B cell (primary cell): ENCODE measurements around the gene PDCD11. TPM values are rescaled to one million over a fixed set of nuclear protein-coding genes. Genes with fewer than 3 reads are reported as not detected.

Experiments used
- ATAC-seq: fragments of 200-7000 bp; cut with Tn5 transposase; one replicate; pipeline ENCODE4 v1.10.0; 2021; ENCODE audit warnings: low read depth, mild to moderate bottlenecking, moderate number of reproducible peaks, moderate library complexity
- CTCF ChIA-PET: fragments of 350-600 bp; sonication (Branson Sonifier 250); formaldehyde crosslinking; loops from one replicate; lab custom pipeline; 2021; ENCODE audit warnings: antibody characterized with exemption, inconsistent platforms; lab: Charles Lee
- POLR2A ChIA-PET: fragments of 350-600 bp; sonication (Branson Sonifier 250); formaldehyde crosslinking; loops from one replicate; lab custom pipeline; 2021; ENCODE audit warnings: antibody characterized with exemption; lab: Charles Lee
- DNase-seq: peaks from one replicate; pipeline ENCODE4 v3.0.0; 2013
- H2AFZ ChIP-seq: 2 replicates; pipeline ENCODE4 v1.6.1; 2012; ENCODE audit warnings: mild to moderate bottlenecking, low read depth, low read length; ENCODE audit not compliant: insufficient read depth, poor library complexity, severe bottlenecking
- H3K27ac ChIP-seq, 2 donors: 1 replicate in 1 of 2; 2 replicates in 1 of 2; pipeline ENCODE4 v1.5.1; 2012 to 2013; ENCODE audit warnings: low read length in 2 of 2, mild to moderate bottlenecking in 2 of 2, moderate library complexity in 1 of 2
- H3K27me3 ChIP-seq, 4 experiments: fragments of 200-600 bp in 1 of 4; sonication (generic) in 1 of 4; replicated peaks in 1 of 4; 1 replicate in 2 of 4; 2 replicates in 2 of 4; pipeline versions ENCODE4 v1.6.1 to v1.7.0; 2013 to 2016; ENCODE audit warnings: low read length in 3 of 4, mild to moderate bottlenecking in 2 of 4, mixed read lengths in 1 of 4, moderate library complexity in 1 of 4; ENCODE audit not compliant: insufficient read depth in 4 of 4, control insufficient read depth in 3 of 4; ENCODE audit errors: control extremely low read depth in 1 of 4
- H3K36me3 ChIP-seq, 2 experiments: replicated peaks in 1 of 2; 1 replicate in 1 of 2; 2 replicates in 1 of 2; pipeline versions ENCODE4 v1.6.1 to v1.7.1; 2013; ENCODE audit warnings: low read length in 1 of 2; ENCODE audit not compliant: insufficient read depth in 2 of 2, control insufficient read depth in 1 of 2; ENCODE audit errors: control extremely low read depth in 1 of 2, extremely low read depth in 1 of 2
- H3K4me1 ChIP-seq, 2 donors: fragments of 200-600 bp in 1 of 2; sonication (generic) in 1 of 2; 1 replicate in 1 of 2; 2 replicates in 1 of 2; pipeline versions ENCODE4 v1.5.1 to v1.6.1; 2013 to 2017; ENCODE audit warnings: low read length in 2 of 2; ENCODE audit not compliant: control insufficient read depth in 2 of 2, insufficient read depth in 2 of 2
- H3K4me2 ChIP-seq: replicated peaks from 2 replicates; pipeline ENCODE3; 2012; ENCODE audit warnings: mild to moderate bottlenecking, low read depth, low read length; ENCODE audit not compliant: poor library complexity, severe bottlenecking
- H3K4me3 ChIP-seq, 5 experiments: fragments of 200-600 bp in 1 of 5; sonication (generic) in 1 of 5; 1 replicate in 3 of 5; 2 replicates in 2 of 5; pipeline versions ENCODE4 v1.5.1 to v1.7.0; 2011 to 2016; ENCODE audit warnings: low read length in 4 of 5, mild to moderate bottlenecking in 4 of 5, low read depth in 2 of 5, control low read depth in 1 of 5, moderate library complexity in 1 of 5; ENCODE audit not compliant: insufficient read depth in 1 of 5; ENCODE audit errors: control extremely low read depth in 1 of 5, extremely low read depth in 1 of 5
- H3K79me2 ChIP-seq: fragments of 200-600 bp; sonication (generic); one replicate; pipeline ENCODE4 v1.6.0; 2016; ENCODE audit warnings: low read length; ENCODE audit not compliant: control insufficient read depth, insufficient read depth
- H3K9ac ChIP-seq: fragments of 200-600 bp; sonication (generic); 2 replicates; pipeline ENCODE4 v1.6.1; 2017; ENCODE audit warnings: mild to moderate bottlenecking, low read length, moderate library complexity
- H3K9me3 ChIP-seq, 3 donors: one replicate each; pipeline versions ENCODE4 v1.6.1 to v1.7.1; 2013; ENCODE audit warnings: low read length in 2 of 3; ENCODE audit not compliant: control insufficient read depth in 2 of 3, insufficient read depth in 1 of 3; ENCODE audit errors: control extremely low read depth in 1 of 3
- H4K20me1 ChIP-seq: 2 replicates; pipeline ENCODE4 v1.6.0; 2012; ENCODE audit warnings: mild to moderate bottlenecking, low read length; ENCODE audit not compliant: insufficient read depth, control insufficient read depth, poor library complexity, severe bottlenecking
- H3K27ac Mint-ChIP-seq: one replicate; pipeline ENCODE4 v1.8.0; 2021; ENCODE audit warnings: mixed read lengths
- H3K27me3 Mint-ChIP-seq: one replicate; pipeline ENCODE4 v1.8.0; 2021; ENCODE audit warnings: mixed read lengths
- H3K4me1 Mint-ChIP-seq: one replicate; pipeline ENCODE4 v1.8.0; 2021; ENCODE audit warnings: mixed read lengths
- H3K4me3 Mint-ChIP-seq: one replicate; pipeline ENCODE4 v1.8.0; 2021; ENCODE audit warnings: mixed read lengths
- H3K9me3 Mint-ChIP-seq: one replicate; pipeline ENCODE4 v1.8.0; 2022; ENCODE audit warnings: mixed read lengths; ENCODE audit not compliant: insufficient read depth
- CTCF ChIP-seq: fragments of 200-600 bp; IDR thresholded peaks from one replicate; pipeline ENCODE4 v1.8.0; 2022; ENCODE audit warnings: antibody characterized with exemption, mild to moderate bottlenecking
- EZH2 ChIP-seq: IDR thresholded peaks from 2 replicates; pipeline ENCODE4 v1.6.1; 2012; ENCODE audit warnings: borderline replicate concordance, low read depth, mild to moderate bottlenecking, moderate library complexity, low read length; ENCODE audit not compliant: insufficient read depth, poor library complexity, severe bottlenecking
- WGBS: methylation state at CpG from one replicate; pipeline ENCODE4 v1.1.5; 2013; ENCODE audit warnings: missing lambda C conversion rate; ENCODE audit not compliant: insufficient coverage; 5-methylcytosine and 5-hydroxymethylcytosine counted together
- intact Hi-C: fragments of 100-400 bp; cut with micrococcal nuclease; formaldehyde crosslinking; loops from one replicate; pipeline ENCODE4 v1.10.0; 2022
- polyA plus RNA-seq: library from polyadenylated mRNA; depleted of rRNA; stranded (reverse); fragments of >200 nt; gene quantifications from 2 replicates; pipeline ENCODE4 v1.2.3, GENCODE V29; 2012
- total RNA-seq, 2 donors: library from RNA; stranded (reverse); fragments of 120-200 nt in 1 of 2; gene quantifications; 1 replicate in 1 of 2; 2 replicates in 1 of 2; pipeline versions ENCODE4 v1.2.3 to v1.2.4, GENCODE V29; 2013 to 2022

The PDCD11 gene
- total and polyA plus RNA-seq, 2 donors (not counting 1 experiment from before 2014, with no cell fraction given) = 15.9 to 42.3 TPM

GRCh38 chr10:103350175-103350516 lies 46.3 kb upstream of the PDCD11 start:
- CTCF ChIA-PET = interaction anchor here (0.9 kb wide), 1 partner anchor 17 kb away, joined by 3 read pairs; the partner anchor contains the start of gene TAF5
- intact Hi-C loops = no loop called here
- Mint-ChIP-seq H3K4me3 (peak overlapping the region; percentile 89), H3K27me3 (no peaks in the 10 kb centered on the region), H3K27ac (no peak overlapping the region), H3K9me3 (no peaks in the 10 kb centered on the region), H3K4me1 (peaks cover 6% of the 10 kb centered on the region)
- Histone ChIP-seq H2AFZ (peak overlapping the region; percentile 95), H3K79me2 (peaks cover 18% of the 10 kb centered on the region), H3K27ac (peak overlapping the region in 1 of 2 donors; percentile 66), H3K36me3 (peaks cover 2 to 3% of the 10 kb centered on the region in 2 experiments), H4K20me1 (no peaks in the 10 kb centered on the region), H3K4me1 (peaks cover 9 to 13% of the 10 kb centered on the region in 2 donors), H3K4me2 (peak overlapping the region; percentile 70), H3K9me3 (no peaks in the 10 kb centered on the region), H3K27me3 (no peaks in the 10 kb centered on the region), H3K4me3 (peak overlapping the region in 4 of 5 experiments; percentile 76 to 85 (median 81)), H3K9ac (peak overlapping the region; percentile 79)
- POLR2A ChIA-PET = no interaction called here
- WGBS = 66% methylated on average over 10 of the region's 16 CpGs
- ATAC-seq (no peak), DNase-seq (no peak)
- TF ChIP-seq CTCF (no peak), EZH2 (no peak)

- peak; percentile 86 for DNase-seq
- intact Hi-C loops = loop anchor here (1.0 kb wide), 2 partner anchors 17 to 46 kb away; partner anchors contain the start of genes ATP5MK, PDCD11 and TAF5
- ChIA-PET CTCF (interaction anchor here (0.9 to 1.2 kb wide), 3 partner anchors 16 to 17 kb away, joined by 3 to 6 read pairs (median 3); partner anchors contain the start of gene TAF5), POLR2A (interaction anchor here (1.0 kb wide), 1 partner anchor 17 kb away, joined by 7 read pairs; the partner anchor contains the start of gene TAF5)
- peak; percentile 86 for ATAC-seq
- no peaks in the 10 kb centered on the region for H3K9me3 ChIP-seq
- no peaks in the 10 kb centered on the region for H3K9me3 Mint-ChIP-seq
- H3K4me1 Mint-ChIP-seq = peaks cover 6% of the 10 kb centered on the region
- H2AFZ ChIP-seq = peak within 1 kb of the TSS; percentile 95
- peak within 1 kb of the TSS; percentile 25 to 66 for H3K27ac ChIP-seq
- H4K20me1 ChIP-seq = no peaks in the 10 kb centered on the region
- H3K4me1 ChIP-seq = peaks cover 9 to 13% of the 10 kb centered on the region in 2 donors
- no peaks in the 10 kb centered on the region for H3K27me3 ChIP-seq
- H3K4me3 ChIP-seq = peak within 1 kb of the TSS; percentile 71 to 85 (median 80)
- peak within 1 kb of the TSS; percentile 70 for H3K4me2 ChIP-seq
- WGBS = under 1% methylated on average over 81 of the region's 82 CpGs
- TF ChIP-seq CTCF (no peak), EZH2 (no peak)
- H3K9ac ChIP-seq = peak within 1 kb of the TSS; percentile 79
- peak within 1 kb of the TSS; percentile 89 for H3K4me3 Mint-ChIP-seq
- H3K79me2 ChIP-seq = peaks cover 18% of the 10 kb centered on the region
- H3K27me3 Mint-ChIP-seq = no peaks in the 10 kb centered on the region
- H3K27ac Mint-ChIP-seq = peak within 1 kb of the TSS; percentile 82
- peaks cover 0 to 2% of the 10 kb centered on the region in 2 experiments for H3K36me3 ChIP-seq
These were observed 45.7 kb upstream of the PDCD11 start, which contains the start of gene PCGF6 for GRCh38 chr10:103350517-103351260. Gene PCGF6, minus strand, starts transcription at chr10:103351140. Its CDS starts 74 bp downstream, at chr10:103351066.
